GM11168 (cell line): ENCODE results near the gene TNN.

Experiments used
- in situ Hi-C: fragments of 300-500 bp; cut with MboI; formaldehyde crosslinking; loops from one replicate; pipeline ENCODE4 v1.12.0; 2022; ENCODE audit warnings: low sequenced_read_pairs; ENCODE audit not compliant: unreplicated experiment

Gene TNN

GRCh38 chr1:175054736-175055135 is 12.9 kb upstream of the TNN start:
- in situ Hi-C loops: no loop called here

- in situ Hi-C loops: no loop called here
Measured at GRCh38 chr1:175062339-175062738, 5.3 kb upstream of the TNN start.

GRCh38 chr1:175062858-175063257 is 4.8 kb upstream of the TNN start:
- in situ Hi-C loops: no loop called here

GRCh38 chr1:175070818-175071217 is 3.2 kb downstream of the TNN start:
- in situ Hi-C loops: no loop called here

- in situ Hi-C loops: no loop called here
Measured at GRCh38 chr1:175071276-175071943, 3.8 kb downstream of the TNN start.

- in situ Hi-C loops: no loop called here
Measured at GRCh38 chr1:175072099-175072951, 4.7 kb downstream of the TNN start.

GRCh38 chr1:175073061-175073460 is 5.4 kb downstream of the TNN start:
- in situ Hi-C loops: no loop called here

- in situ Hi-C loops: no loop called here
Measured at GRCh38 chr1:175073633-175074032, 6.0 kb downstream of the TNN start.

GRCh38 chr1:175075572-175076568 is 8.2 kb downstream of the TNN start:
- in situ Hi-C loops: no loop called here

- in situ Hi-C loops: no loop called here
Measured at GRCh38 chr1:175077356-175078030, 9.9 kb downstream of the TNN start.

- in situ Hi-C loops: no loop called here
Measured at GRCh38 chr1:175078629-175079028, 11.0 kb downstream of the TNN start.

- in situ Hi-C loops: no loop called here
Measured at GRCh38 chr1:175079338-175079737, 11.7 kb downstream of the TNN start.

GRCh38 chr1:175080030-175080429 is 12.4 kb downstream of the TNN start:
- in situ Hi-C loops: no loop called here

GRCh38 chr1:175081983-175082382 is 14.3 kb downstream of the TNN start:
- in situ Hi-C loops: no loop called here

- in situ Hi-C loops: no loop called here
Measured at GRCh38 chr1:175088525-175088951, 20.9 kb downstream of the TNN start.

- in situ Hi-C loops: no loop called here
Measured at GRCh38 chr1:175089136-175089718, 21.6 kb downstream of the TNN start.

- in situ Hi-C loops: no loop called here
Measured at GRCh38 chr1:175090780-175091179, 23.1 kb downstream of the TNN start.

GRCh38 chr1:175094626-175095025 is 27.0 kb downstream of the TNN start:
- in situ Hi-C loops: no loop called here

GRCh38 chr1:175095069-175095468 is 27.4 kb downstream of the TNN start:
- in situ Hi-C loops: no loop called here
